Caco-2 (cell line): Measurements from ENCODE around the gene TBX10. TPM values are rescaled to one million over a fixed set of nuclear protein-coding genes. Genes with fewer than 3 reads are reported as not detected.

ENCODE experiments used
- BruUV-seq: library from RNA; stranded (reverse); fragments of 400-500 nt; replicated peaks from 2 replicates; lab custom pipeline; 2021; lab: Mats Ljungman, UMichigan
- CTCF ChIA-PET: fragments of 300-600 bp; sonication (Branson Sonifier 250); formaldehyde crosslinking; loops from one replicate; lab custom pipeline; 2022; ENCODE audit warnings: antibody characterized with exemption; lab: Charles Lee
- POLR2A ChIA-PET: fragments of 300-600 bp; sonication (Branson Sonifier 250); formaldehyde crosslinking; loops from one replicate; lab custom pipeline; 2022; ENCODE audit warnings: antibody characterized with exemption; lab: Charles Lee
- DNase-seq, 2 experiments: peaks; one replicate each; pipeline versions ENCODE4 v3.0.0 to v3.0.0-alpha.2; 2020 to 2022
- H3K27me3 ChIP-seq: replicated peaks from 2 replicates; pipeline ENCODE4 v1.6.0; 2011; ENCODE audit warnings: low read length; ENCODE audit not compliant: control insufficient read depth, insufficient read depth
- H3K36me3 ChIP-seq: 2 replicates; pipeline ENCODE4 v1.5.1; 2011; ENCODE audit warnings: low read length; ENCODE audit not compliant: control insufficient read depth, insufficient read depth
- H3K4me1 ChIP-seq: fragments of 250-450 bp; sonication (Bioruptor Pico); 2 replicates; pipeline ENCODE4 v1.5.1; 2020; ENCODE audit warnings: mild to moderate bottlenecking
- H3K4me3 ChIP-seq: 2 replicates; pipeline ENCODE4 v1.5.1; 2011; ENCODE audit warnings: low read depth, mild to moderate bottlenecking, control low read depth, low read length
- H3K9me3 ChIP-seq: fragments of 250-450 bp; sonication (Bioruptor Pico); 2 replicates; pipeline ENCODE4 v1.5.1; 2020; ENCODE audit warnings: mild to moderate bottlenecking, moderate library complexity
- H3K27ac Mint-ChIP-seq: one replicate; pipeline ENCODE4 v1.8.0; 2022; ENCODE audit warnings: mixed read lengths; ENCODE audit not compliant: unreplicated experiment
- H3K27me3 Mint-ChIP-seq: one replicate; pipeline ENCODE4 v1.8.0; 2022; ENCODE audit warnings: mixed read lengths; ENCODE audit not compliant: insufficient read depth, unreplicated experiment
- H3K36me3 Mint-ChIP-seq: one replicate; pipeline ENCODE4 v1.8.0; 2022; ENCODE audit warnings: mild to moderate bottlenecking, mixed read lengths; ENCODE audit not compliant: insufficient read depth, unreplicated experiment
- H3K4me1 Mint-ChIP-seq: one replicate; pipeline ENCODE4 v1.8.0; 2022; ENCODE audit warnings: low read depth, mixed read lengths; ENCODE audit not compliant: unreplicated experiment
- H3K4me3 Mint-ChIP-seq: one replicate; pipeline ENCODE4 v1.8.0; 2022; ENCODE audit warnings: mild to moderate bottlenecking, moderate library complexity, mixed read lengths; ENCODE audit not compliant: unreplicated experiment
- H3K9me3 Mint-ChIP-seq: one replicate; pipeline ENCODE4 v1.8.0; 2022; ENCODE audit warnings: mixed read lengths; ENCODE audit not compliant: unreplicated experiment
- intact Hi-C: fragments of 100-400 bp; cut with micrococcal nuclease; formaldehyde crosslinking; loops from one replicate; pipeline ENCODE4 v1.10.0; 2022; ENCODE audit not compliant: unreplicated experiment
- total RNA-seq: library from RNA; stranded (reverse); gene quantifications from 2 replicates; pipeline ENCODE4 v1.2.3, GENCODE V29; 2022
- TF ChIP-seq, protein P1 (sequence below), 2 experiments: fragments of 200-600 bp in 1 of 2; IDR thresholded peaks; 1 replicate in 1 of 2; 2 replicates in 1 of 2; pipeline versions ENCODE4 v1.5.1 to v1.8.0; 2011 to 2022; ENCODE audit warnings: antibody characterized with exemption in 1 of 2, control low read depth in 1 of 2, inconsistent platforms in 1 of 2, low read depth in 1 of 2, low read length in 1 of 2, mild to moderate bottlenecking in 1 of 2, moderate library complexity in 1 of 2; ENCODE audit not compliant: insufficient read depth in 1 of 2, severe bottlenecking in 1 of 2, unreplicated experiment in 1 of 2

The TBX10 gene
- total RNA-seq, 1 experiment from 2014 or later = not detected

DNA sequence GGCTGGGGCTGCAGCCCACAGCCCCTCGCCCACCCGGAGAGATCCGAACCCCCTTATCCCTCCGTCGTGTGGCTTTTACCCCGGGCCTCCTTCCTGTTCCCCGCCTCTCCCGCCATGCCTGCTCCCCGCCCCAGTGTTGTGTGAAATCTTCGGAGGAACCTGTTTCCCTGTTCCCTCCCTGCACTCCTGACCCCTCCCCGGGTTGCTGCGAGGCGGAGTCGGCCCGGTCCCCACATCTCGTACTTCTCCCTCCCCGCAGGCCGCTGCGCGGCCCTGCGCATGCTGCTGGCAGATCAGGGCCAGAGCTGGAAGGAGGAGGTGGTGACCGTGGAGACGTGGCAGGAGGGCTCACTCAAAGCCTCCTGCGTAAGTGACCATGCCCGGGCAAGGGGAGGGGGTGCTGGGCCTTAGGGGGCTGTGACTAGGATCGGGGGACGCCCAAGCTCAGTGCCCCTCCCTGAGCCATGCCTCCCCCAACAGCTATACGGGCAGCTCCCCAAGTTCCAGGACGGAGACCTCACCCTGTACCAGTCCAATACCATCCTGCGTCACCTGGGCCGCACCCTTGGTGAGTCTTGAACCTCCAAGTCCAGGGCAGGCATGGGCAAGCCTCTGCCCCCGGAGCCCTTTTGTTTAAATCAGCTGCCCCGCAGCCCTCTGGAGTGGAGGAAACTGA lies 55.2 kb downstream of the TBX10 start:
- peaks cover 74% of the 10 kb centered on the region for H3K36me3 Mint-ChIP-seq

DNA sequence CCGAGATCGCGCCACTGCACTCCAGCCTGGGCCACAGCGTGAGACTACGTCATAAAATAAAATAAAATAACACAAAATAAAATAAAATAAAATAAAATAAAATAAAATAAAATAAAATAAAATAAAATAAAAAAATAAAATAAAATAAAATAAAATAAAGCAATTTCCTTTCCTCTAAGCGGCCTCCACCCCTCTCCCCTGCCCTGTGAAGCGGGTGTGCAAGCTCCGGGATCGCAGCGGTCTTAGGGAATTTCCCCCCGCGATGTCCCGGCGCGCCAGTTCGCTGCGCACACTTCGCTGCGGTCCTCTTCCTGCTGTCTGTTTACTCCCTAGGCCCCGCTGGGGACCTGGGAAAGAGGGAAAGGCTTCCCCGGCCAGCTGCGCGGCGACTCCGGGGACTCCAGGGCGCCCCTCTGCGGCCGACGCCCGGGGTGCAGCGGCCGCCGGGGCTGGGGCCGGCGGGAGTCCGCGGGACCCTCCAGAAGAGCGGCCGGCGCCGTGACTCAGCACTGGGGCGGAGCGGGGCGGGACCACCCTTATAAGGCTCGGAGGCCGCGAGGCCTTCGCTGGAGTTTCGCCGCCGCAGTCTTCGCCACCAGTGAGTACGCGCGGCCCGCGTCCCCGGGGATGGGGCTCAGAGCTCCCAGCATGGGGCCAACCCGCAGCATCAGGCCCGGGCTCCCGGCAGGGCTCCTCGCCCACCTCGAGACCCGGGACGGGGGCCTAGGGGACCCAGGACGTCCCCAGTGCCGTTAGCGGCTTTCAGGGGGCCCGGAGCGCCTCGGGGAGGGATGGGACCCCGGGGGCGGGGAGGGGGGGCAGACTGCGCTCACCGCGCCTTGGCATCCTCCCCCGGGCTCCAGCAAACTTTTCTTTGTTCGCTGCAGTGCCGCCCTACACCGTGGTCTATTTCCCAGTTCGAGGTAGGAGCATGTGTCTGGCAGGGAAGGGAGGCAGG lies 56.0 kb downstream of the TBX10 start, which contains the start of gene GSTP1:
Gene GSTP1 (plus strand): TSS at position 566 of the 958 bp plus-strand sequence. CDS start 32 bp downstream, at position 598.
- Histone ChIP-seq H3K36me3 (peaks cover 19% of the 10 kb centered on the region), H3K4me1 (peaks cover 48% of the 10 kb centered on the region), H3K27me3 (no peaks in the 10 kb centered on the region), H3K4me3 (peak within 1 kb of the TSS; percentile 87), H3K9me3 (no peaks in the 10 kb centered on the region)
- Mint-ChIP-seq H3K9me3 (no peaks in the 10 kb centered on the region), H3K4me1 (peaks cover 61% of the 10 kb centered on the region), H3K27ac (peak within 1 kb of the TSS; percentile 85), H3K27me3 (no peaks in the 10 kb centered on the region), H3K4me3 (peak within 1 kb of the TSS; percentile 75), H3K36me3 (peaks cover 72% of the 10 kb centered on the region)
- peak; percentile 93 to 98 for DNase-seq
- TF ChIP-seq, protein P1, sequence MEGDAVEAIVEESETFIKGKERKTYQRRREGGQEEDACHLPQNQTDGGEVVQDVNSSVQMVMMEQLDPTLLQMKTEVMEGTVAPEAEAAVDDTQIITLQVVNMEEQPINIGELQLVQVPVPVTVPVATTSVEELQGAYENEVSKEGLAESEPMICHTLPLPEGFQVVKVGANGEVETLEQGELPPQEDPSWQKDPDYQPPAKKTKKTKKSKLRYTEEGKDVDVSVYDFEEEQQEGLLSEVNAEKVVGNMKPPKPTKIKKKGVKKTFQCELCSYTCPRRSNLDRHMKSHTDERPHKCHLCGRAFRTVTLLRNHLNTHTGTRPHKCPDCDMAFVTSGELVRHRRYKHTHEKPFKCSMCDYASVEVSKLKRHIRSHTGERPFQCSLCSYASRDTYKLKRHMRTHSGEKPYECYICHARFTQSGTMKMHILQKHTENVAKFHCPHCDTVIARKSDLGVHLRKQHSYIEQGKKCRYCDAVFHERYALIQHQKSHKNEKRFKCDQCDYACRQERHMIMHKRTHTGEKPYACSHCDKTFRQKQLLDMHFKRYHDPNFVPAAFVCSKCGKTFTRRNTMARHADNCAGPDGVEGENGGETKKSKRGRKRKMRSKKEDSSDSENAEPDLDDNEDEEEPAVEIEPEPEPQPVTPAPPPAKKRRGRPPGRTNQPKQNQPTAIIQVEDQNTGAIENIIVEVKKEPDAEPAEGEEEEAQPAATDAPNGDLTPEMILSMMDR (IDR thresholded peaks at IDR 0.05; ENCODE audit: insufficient read depth in 1 of 2, low read depth in 1 of 2, low read length in 1 of 2, severe bottlenecking in 1 of 2, unreplicated experiment in 1 of 2) = peak; percentile 62 to 93
- intact Hi-C loops = loop anchor here (1.0 to 10.0 kb wide), 3 partner anchors 23 to 339 kb away; partner anchors contain the start of genes NDUFV1 and POLD4
- POLR2A ChIA-PET = interaction anchor here (0.8 to 2.4 kb wide), 11 partner anchors 9 to 182 kb away, joined by 3 to 16 read pairs (median 5); partner anchors contain the start of genes ACY3, AIP, NUDT8 and PPP1CA
- CTCF ChIA-PET = interaction anchor here (0.6 to 2.6 kb wide), 10 partner anchors 8 to 145 kb away, joined by 3 to 35 read pairs (median 4); partner anchors contain the start of genes NUDT8 and TMEM134
- no TSS peak for BruUV-seq

More for the DNA sequence above, 55.2 kb downstream of the TBX10 start:
- H3K27me3 ChIP-seq = no peaks in the 10 kb centered on the region
- Mint-ChIP-seq H3K27me3 (no peaks in the 10 kb centered on the region), H3K9me3 (no peaks in the 10 kb centered on the region), H3K4me1 (peaks cover 56% of the 10 kb centered on the region), H3K4me3 (peak overlapping the region; percentile 75), H3K27ac (peak overlapping the region; percentile 85)
- peak; percentile 85 to 86 for DNase-seq
- H3K9me3 ChIP-seq = no peaks in the 10 kb centered on the region
- peak overlapping the region; percentile 87 for H3K4me3 ChIP-seq
- POLR2A ChIA-PET = interaction anchor here (1.0 to 2.4 kb wide), 8 partner anchors 9 to 183 kb away, joined by 3 to 16 read pairs (median 5); partner anchors contain the start of genes ACY3, AIP, NUDT8 and PPP1CA
- TF ChIP-seq, protein P1 (IDR thresholded peaks at IDR 0.05; ENCODE audit: insufficient read depth in 1 of 2, low read depth in 1 of 2, low read length in 1 of 2, severe bottlenecking in 1 of 2, unreplicated experiment in 1 of 2) = no peak
- TSS peak; percentile 43 for BruUV-seq
- intact Hi-C loops = loop anchor here (5.0 to 10.0 kb wide), 2 partner anchors 232 to 340 kb away; partner anchors contain the start of gene POLD4
- H3K36me3 ChIP-seq = peaks cover 19% of the 10 kb centered on the region
- CTCF ChIA-PET = interaction anchor here (1.3 to 2.6 kb wide), 5 partner anchors 11 to 144 kb away, joined by 3 to 35 read pairs (median 7); partner anchors contain the start of gene NUDT8
- H3K4me1 ChIP-seq = peaks cover 40% of the 10 kb centered on the region
